Tibial artery (tissue), 4 donors: Measurements from ENCODE around the gene CLEC2L.

ENCODE experiments used
- DNase-seq, 2 donors: peaks; one replicate each; pipeline ENCODE4 v3.0.0-alpha.2; 2019
- H3K27ac ChIP-seq, 2 donors: fragments of 200-600 bp; sonication (generic) in 1 of 2; 1 replicate in 1 of 2; 2 replicates in 1 of 2; pipeline ENCODE4 v1.5.1; 2018 to 2019; ENCODE audit warnings: mild to moderate bottlenecking in 1 of 2
- H3K27me3 ChIP-seq, 2 donors: fragments of 200-600 bp; sonication (generic) in 1 of 2; one replicate each; pipeline versions ENCODE4 v1.5.1 to v1.6.0; 2016 to 2019
- H3K36me3 ChIP-seq, 3 donors: fragments of 200-600 bp; sonication (generic) in 2 of 3; one replicate each; pipeline ENCODE4 v1.5.1; 2016 to 2019; ENCODE audit warnings: mild to moderate bottlenecking in 2 of 3
- H3K4me1 ChIP-seq, 4 donors: fragments of 200-600 bp; sonication (generic) in 2 of 4; 1 replicate in 3 of 4; 2 replicates in 1 of 4; pipeline ENCODE4 v1.5.1; 2016 to 2019
- H3K4me3 ChIP-seq, 2 donors: fragments of 200-600 bp; sonication (generic) in 1 of 2; 1 replicate in 1 of 2; 2 replicates in 1 of 2; pipeline ENCODE4 v1.5.1; 2018 to 2019; ENCODE audit warnings: mild to moderate bottlenecking in 2 of 2
- H3K9me3 ChIP-seq, 3 donors: fragments of 200-600 bp; sonication (generic) in 1 of 3; one replicate each; pipeline ENCODE4 v1.5.1; 2016 to 2019
- intact Hi-C: fragments of 100-400 bp; cut with DNase I; formaldehyde crosslinking; loops from one replicate; pipeline ENCODE4 v1.15.0; 2023; ENCODE audit warnings: low total_unique reads
- TF ChIP-seq, protein P1 (sequence below), 2 experiments: fragments of 200-600 bp in 1 of 2; fragments of 450-650 bp in 1 of 2; IDR thresholded peaks; one replicate each; pipeline ENCODE4 v1.5.1; 2017 to 2019; ENCODE audit warnings: antibody characterized with exemption in 2 of 2, mild to moderate bottlenecking in 1 of 2, moderate library complexity in 1 of 2

Gene CLEC2L

DNA sequence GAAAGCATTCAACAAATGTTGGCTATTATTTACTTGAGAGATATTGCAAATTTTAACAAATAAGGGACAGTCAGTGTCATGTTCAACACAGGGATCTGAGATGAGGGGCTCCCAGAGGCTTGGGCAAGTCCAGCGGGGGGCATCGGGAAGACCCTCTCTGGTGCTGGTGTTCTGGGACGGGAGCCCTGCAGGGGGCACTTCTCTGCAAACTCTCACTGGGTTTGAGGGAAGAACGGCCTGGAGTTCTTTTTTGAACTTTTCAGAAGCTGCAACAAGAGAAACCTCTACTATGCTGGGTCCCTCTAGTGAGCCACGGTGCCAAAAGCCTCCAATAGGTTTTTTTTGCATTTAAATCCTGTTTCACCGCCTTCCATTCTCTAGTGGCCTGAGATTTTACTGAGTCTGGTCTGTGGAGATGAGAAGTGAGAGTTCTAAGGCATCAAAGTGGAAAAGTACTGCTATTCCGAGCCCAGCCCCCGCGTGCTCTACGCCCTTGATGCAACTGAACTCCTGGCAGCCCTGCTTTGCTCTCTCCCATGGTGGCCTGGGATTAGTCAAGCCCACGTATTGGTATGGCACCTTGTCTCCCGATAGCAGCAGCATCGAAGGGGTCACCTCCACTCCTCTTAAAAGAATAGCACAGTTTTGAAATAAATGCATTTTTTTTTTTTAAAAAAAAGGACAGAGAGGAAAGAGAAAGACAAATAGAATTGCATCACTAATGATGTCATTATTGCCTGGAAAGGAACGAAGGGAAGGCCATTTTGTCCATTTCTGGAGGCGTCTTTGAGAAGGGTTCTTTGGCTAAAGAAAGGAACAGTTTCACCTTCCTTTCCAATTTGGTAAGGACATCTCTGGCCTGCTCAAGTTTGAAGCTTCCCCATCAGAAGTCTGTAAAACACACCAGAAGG lies 43.5 kb downstream of the CLEC2L start:
- TF ChIP-seq, protein P1, sequence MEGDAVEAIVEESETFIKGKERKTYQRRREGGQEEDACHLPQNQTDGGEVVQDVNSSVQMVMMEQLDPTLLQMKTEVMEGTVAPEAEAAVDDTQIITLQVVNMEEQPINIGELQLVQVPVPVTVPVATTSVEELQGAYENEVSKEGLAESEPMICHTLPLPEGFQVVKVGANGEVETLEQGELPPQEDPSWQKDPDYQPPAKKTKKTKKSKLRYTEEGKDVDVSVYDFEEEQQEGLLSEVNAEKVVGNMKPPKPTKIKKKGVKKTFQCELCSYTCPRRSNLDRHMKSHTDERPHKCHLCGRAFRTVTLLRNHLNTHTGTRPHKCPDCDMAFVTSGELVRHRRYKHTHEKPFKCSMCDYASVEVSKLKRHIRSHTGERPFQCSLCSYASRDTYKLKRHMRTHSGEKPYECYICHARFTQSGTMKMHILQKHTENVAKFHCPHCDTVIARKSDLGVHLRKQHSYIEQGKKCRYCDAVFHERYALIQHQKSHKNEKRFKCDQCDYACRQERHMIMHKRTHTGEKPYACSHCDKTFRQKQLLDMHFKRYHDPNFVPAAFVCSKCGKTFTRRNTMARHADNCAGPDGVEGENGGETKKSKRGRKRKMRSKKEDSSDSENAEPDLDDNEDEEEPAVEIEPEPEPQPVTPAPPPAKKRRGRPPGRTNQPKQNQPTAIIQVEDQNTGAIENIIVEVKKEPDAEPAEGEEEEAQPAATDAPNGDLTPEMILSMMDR (IDR thresholded peaks at IDR 0.05) = no peak

DNA sequence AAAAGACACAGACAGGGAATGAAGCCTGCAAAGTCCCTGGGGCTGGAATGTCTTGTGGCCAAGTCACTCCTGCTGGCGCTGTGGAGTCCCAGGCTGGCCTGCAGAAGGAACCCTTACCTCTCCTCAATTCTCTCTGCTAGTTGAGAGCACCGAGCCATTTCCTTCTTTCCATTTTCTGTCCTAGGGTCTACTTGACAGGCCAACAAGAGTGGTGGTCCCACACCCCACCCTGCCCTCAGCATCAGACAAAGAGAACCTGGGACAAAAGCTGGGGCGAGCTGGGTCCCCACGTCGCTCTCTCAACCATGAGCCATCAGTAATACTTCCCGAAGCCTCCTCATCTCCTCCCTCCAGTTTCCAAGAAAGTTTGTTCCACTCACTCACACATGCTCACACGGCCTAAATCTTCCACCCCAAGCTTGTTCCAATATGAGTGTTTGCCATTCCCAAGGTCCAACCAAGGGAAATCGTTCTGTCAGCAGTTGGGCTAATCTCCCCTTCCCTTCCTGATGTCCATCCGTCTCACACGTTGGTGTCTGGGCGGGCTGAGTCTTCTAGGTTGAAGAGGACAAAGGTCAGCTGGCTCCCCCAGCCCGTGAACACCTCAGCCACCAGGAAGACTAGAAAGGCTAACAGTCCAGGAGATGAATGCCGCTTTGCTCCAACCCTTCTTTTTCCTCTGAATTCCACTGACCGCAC lies 44.3 kb downstream of the CLEC2L start:
- Histone ChIP-seq H3K9me3 (no peaks in the 10 kb centered on the region), H3K36me3 (peaks cover 24 to 60% (median 26%) of the 10 kb centered on the region in 3 donors), H3K4me3 (no peak overlapping the region), H3K27ac (no peak overlapping the region), H3K27me3 (no peaks in the 10 kb centered on the region), H3K4me1 (no peaks in the 10 kb centered on the region)
- TF ChIP-seq, protein P1 (IDR thresholded peaks at IDR 0.05) = no peak
- intact Hi-C loops = no loop called here
- DNase-seq = no peak

More for the DNA sequence above, 43.5 kb downstream of the CLEC2L start:
- Histone ChIP-seq H3K27ac (no peak overlapping the region), H3K9me3 (no peaks in the 10 kb centered on the region), H3K4me3 (no peak overlapping the region), H3K27me3 (no peaks in the 10 kb centered on the region), H3K36me3 (peaks cover 19 to 52% (median 19%) of the 10 kb centered on the region in 3 donors), H3K4me1 (no peaks in the 10 kb centered on the region)
- intact Hi-C loops = no loop called here
- no peak for DNase-seq

DNA sequence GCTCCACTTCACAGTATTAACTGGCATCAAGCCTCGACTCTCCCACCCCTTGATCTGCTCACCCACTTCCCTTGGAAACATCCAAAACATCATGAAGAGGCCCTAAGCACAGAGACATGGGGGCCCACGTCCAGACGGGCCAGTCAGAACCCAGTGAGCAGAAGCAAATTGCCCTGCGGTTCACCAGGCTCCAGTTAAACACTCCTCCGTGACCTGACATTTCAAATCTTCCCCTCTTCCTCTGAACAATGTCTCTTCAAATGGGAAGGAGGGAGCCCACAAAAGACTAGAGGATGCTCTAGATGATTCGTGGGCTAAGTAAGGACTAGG lies 44.8 kb downstream of the CLEC2L start:
- Histone ChIP-seq H3K27ac (no peak overlapping the region), H3K27me3 (no peaks in the 10 kb centered on the region), H3K36me3 (peaks cover 29 to 65% (median 31%) of the 10 kb centered on the region in 3 donors), H3K4me1 (no peaks in the 10 kb centered on the region), H3K9me3 (no peaks in the 10 kb centered on the region), H3K4me3 (no peak overlapping the region)
- TF ChIP-seq, protein P1 (IDR thresholded peaks at IDR 0.05) = no peak
- no peak for DNase-seq
- intact Hi-C loops = no loop called here

DNA sequence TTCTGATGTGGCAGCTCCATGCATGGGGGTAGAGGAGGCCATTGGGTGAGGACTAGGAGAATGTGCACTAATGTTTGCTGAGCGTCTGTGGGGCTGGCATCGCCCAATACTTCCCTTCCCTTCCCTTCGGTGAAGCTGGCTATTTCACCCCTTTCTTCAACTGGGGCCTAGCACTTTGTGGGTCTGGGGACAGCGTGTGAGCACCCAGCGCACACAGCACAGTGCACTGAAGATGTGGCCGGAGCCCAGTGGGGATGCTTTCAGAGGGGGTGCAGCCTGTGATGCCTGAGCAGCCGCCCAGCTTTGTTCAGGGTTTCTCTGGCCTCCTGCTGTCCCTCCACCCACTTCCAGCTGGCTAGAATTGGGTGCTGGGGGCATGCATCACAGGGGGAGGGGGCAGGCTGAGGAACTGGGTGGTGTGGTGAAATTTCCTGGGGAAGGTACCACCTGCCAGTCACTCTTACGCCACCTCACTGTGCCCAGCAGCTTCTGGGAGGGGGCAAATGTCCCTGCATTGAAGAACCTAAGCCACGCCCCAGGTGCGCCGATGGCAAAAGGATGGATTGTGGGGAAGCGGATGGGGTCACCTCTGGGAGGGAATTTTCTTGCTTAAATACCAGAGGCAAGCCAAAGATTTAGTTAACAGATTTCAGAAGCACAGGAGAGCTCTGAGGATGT lies 45.5 kb downstream of the CLEC2L start:
- DNase-seq = no peak
- Histone ChIP-seq H3K4me3 (no peak overlapping the region), H3K27me3 (no peaks in the 10 kb centered on the region), H3K4me1 (no peaks in the 10 kb centered on the region), H3K36me3 (peaks cover 36 to 71% (median 37%) of the 10 kb centered on the region in 3 donors), H3K27ac (no peak overlapping the region), H3K9me3 (no peaks in the 10 kb centered on the region)
- intact Hi-C loops = no loop called here
- TF ChIP-seq, protein P1 (IDR thresholded peaks at IDR 0.05) = no peak

DNA sequence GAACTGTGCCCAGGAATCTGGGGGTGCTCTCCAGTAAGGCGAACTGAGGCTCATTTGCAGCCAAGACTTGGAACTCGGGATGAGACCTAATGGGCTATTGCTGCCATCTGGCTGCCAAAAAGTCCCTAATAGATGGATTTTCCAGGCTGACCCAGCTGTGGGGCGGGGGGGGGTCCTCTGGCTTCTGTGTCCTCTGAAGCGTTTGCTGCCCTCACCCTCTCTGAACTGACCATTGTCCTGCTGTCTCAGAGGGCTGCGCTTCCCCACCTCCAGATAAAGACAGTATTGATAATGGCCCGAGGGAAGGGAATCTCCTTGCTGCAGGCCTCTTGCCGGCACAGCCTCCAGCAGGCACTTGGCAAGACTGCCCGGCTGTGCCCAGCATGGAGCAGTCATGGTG lies 46.6 kb downstream of the CLEC2L start:
- Histone ChIP-seq H3K9me3 (no peaks in the 10 kb centered on the region), H3K4me3 (no peak overlapping the region), H3K27ac (no peak overlapping the region), H3K36me3 (peaks cover 47 to 83% (median 49%) of the 10 kb centered on the region in 3 donors), H3K4me1 (no peaks in the 10 kb centered on the region), H3K27me3 (no peaks in the 10 kb centered on the region)
- TF ChIP-seq, protein P1 (IDR thresholded peaks at IDR 0.05) = no peak
- intact Hi-C loops = no loop called here
- no peak for DNase-seq
